K562 (cell line): ENCODE data around the gene VEGFA.

Experiments used
- POLR2A ChIP-seq: fragments of 450-650 bp; conservative IDR thresholded peaks from 2 replicates; pipeline ENCODE4 v1.6.1; 2016
- RAD51 ChIP-seq: fragments of 450-650 bp; IDR thresholded peaks from 2 replicates; pipeline ENCODE4 v1.7.1; 2016; ENCODE audit warnings: low read depth, mild to moderate bottlenecking, borderline replicate concordance

- TF ChIP-seq RAD51 (no peak), POLR2A (no peak)
These were observed 64.6 kb downstream of the VEGFA start for GRCh38 chr6:43834528-43835155.
